NB4 (cell line): ENCODE data around the gene ZBTB7B.

Experiments
- DNase-seq: peaks from one replicate; pipeline ENCODE4 v3.0.0; 2010; ENCODE audit warnings: low read depth
- H3K4me3 ChIP-seq: one replicate; pipeline ENCODE4 v1.5.1; 2011; ENCODE audit warnings: mild to moderate bottlenecking, low read depth, low read length, moderate library complexity
- CTCF ChIP-seq: IDR thresholded peaks from one replicate; pipeline ENCODE4 v1.5.1; 2012; ENCODE audit warnings: low read depth, low read length
- MAX ChIP-seq: IDR thresholded peaks from 2 replicates; pipeline ENCODE4 v1.6.1; 2011; ENCODE audit warnings: low read depth, low read length
- MYC ChIP-seq: IDR thresholded peaks from 2 replicates; pipeline ENCODE4 v1.6.1; 2011; ENCODE audit warnings: low read depth, low read length
- POLR2A ChIP-seq: IDR thresholded peaks from 2 replicates; pipeline ENCODE4 v1.6.1; 2011; ENCODE audit warnings: mild to moderate bottlenecking; ENCODE audit not compliant: insufficient read length; ENCODE audit errors: extremely low read depth

Gene ZBTB7B

GRCh38 chr1:155030243-155030795 is 27.7 kb downstream of the ZBTB7B start:
- TF ChIP-seq MAX (no peak), MYC (no peak), CTCF (no peak), POLR2A (no peak)
- H3K4me3 ChIP-seq = no peak overlapping the region

GRCh38 chr1:155030899-155031298 is 28.3 kb downstream of the ZBTB7B start:
- H3K4me3 ChIP-seq = no peak overlapping the region
- no peak for DNase-seq
- TF ChIP-seq POLR2A (no peak), MAX (no peak), CTCF (no peak), MYC (no peak)

More at GRCh38 chr1:155030243-155030795, 27.7 kb downstream of the ZBTB7B start:
- DNase-seq = no peak

DNA sequence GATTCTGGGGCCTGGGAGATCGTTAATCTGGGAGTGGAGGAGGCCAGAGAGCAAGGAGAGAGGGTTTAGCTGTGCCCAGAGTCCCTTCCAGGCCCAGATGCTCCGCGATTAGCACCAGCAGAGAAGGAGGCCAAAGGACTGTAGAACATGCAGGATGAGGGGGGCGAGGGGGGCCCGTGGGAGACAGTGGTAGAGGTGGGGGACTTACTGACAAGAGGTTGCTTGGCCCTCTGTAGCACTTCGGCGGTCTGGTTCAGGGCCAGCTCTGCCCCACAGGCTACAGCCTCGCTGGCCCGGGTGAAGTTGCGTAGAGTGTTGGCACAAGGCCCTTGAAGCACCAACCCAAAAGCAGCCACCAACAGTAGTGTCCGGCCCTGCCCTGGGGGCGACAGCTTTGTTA is 30.3 kb downstream of the ZBTB7B start:
- DNase-seq = no peak
- H3K4me3 ChIP-seq = no peak overlapping the region
- TF ChIP-seq POLR2A = no peak
- no peak for TF ChIP-seq MAX
- no peak for TF ChIP-seq CTCF
- TF ChIP-seq MYC = no peak

DNA sequence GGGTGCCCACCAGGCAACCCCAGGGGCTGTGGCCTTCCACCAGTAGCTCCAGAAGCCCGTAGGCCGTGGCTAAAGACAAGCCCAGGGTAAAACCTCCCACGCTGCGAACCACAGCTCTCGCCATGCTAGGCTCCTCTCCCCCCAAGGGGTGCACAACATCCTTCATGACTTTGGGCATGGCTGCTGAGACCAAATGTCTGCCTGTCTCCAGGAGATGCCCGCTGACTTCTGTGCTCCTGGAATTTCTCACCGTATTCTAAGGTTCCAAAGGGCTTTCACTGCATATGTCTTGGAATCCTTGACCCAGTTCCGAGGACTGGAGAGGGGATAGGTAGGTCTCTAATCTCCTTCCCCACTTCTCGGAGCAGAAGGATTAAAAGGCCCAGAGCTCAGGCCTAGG is 30.9 kb downstream of the ZBTB7B start, which contains the start of the genes DCST1 and DCST2:
TSS of gene DCST1 (plus strand) at position 301 of the 400 bp plus-strand sequence. CDS start 213 bp downstream, outside the sequence.
TSS of gene DCST2 (minus strand) at position 258 of the 400 bp plus-strand sequence. CDS start at position 178, 80 bp downstream.
- H3K4me3 ChIP-seq = no peak within 1 kb of the TSS
- no peak for DNase-seq
- TF ChIP-seq MYC (no peak), MAX (no peak), CTCF (no peak), POLR2A (no peak)

DNA sequence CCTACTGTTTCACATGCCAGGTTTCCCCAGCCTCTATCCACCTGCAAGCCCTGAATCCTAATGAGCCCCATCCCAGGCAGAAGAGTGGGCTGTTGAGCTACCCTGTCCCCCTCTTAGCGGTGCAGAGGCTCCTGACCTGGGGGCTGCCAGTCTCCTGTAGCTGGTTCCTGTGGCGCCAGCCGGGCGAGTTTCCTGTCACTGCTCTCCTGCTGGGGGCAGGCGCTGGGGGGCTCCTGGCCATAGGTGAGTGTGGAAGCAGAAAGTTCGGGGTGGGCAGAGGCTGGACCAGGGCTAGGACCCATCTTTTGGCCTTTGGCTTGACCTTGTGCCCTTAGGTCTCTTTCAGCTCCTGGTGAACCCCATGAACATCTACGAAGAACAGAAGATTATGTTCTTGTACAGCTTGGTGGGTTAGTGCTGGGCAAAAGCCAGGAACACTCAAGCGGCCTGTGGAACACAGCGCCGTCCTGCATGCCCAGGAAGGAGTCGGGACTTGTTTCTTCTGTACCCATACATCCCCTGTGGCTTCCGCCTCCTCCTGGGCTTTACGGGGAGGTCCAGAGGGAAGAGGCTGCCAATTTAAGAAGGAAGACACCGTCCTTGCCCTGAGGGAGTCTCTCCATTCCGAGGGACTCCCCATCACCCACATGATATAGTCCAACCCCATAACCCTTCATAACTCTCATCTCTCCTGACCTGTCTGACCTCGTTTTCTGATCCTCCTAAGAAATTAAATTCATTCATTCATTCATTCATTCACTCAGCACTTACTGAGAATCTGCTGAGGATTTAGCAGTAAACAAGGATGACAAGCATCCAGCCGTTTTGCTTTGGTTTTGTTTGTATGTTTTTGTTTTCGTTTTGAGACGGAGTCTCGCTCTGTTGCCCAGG is 32.0 kb downstream of the ZBTB7B start:
- TF ChIP-seq MYC (no peak), POLR2A (no peak), MAX (no peak), CTCF (no peak)
- no peak overlapping the region for H3K4me3 ChIP-seq
- DNase-seq = no peak
